Caki2 (cell line): ENCODE measurements around the gene TBC1D17. TPM values are rescaled to one million over a fixed set of nuclear protein-coding genes. Genes with fewer than 3 reads are reported as not detected.

Experiments
- DNase-seq: peaks from one replicate; pipeline ENCODE4 v3.0.0-alpha.2; 2015; ENCODE audit warnings: low read depth
- in situ Hi-C: cut with HindIII; loops from 2 replicates; pipeline ENCODE4 v1.10.0; 2016; ENCODE audit warnings: low sequenced_read_pairs, low pct_unique_long_range_greater_than_20kb, mixed read lengths
- total RNA-seq: library from RNA; depleted of rRNA; stranded (reverse); fragments of >200 nt; shearing (Covaris generic); gene quantifications from 2 replicates; pipeline ENCODE4 v1.2.3, GENCODE V29; 2014; ENCODE audit warnings: low replicate concordance

TBC1D17 gene
- total RNA-seq, 1 experiment from 2014 or later = 7.1 TPM

- DNase-seq = no peak
- in situ Hi-C loops = no loop called here
Observed at GRCh38 chr19:49846408-49846807, 31.1 kb upstream of the TBC1D17 start.

GRCh38 chr19:49847731-49848696 lies 29.5 kb upstream of the TBC1D17 start:
- in situ Hi-C loops = no loop called here
- DNase-seq = peak; percentile 80

GRCh38 chr19:49848938-49849337 lies 28.6 kb upstream of the TBC1D17 start:
- in situ Hi-C loops = no loop called here
- DNase-seq = no peak

- in situ Hi-C loops = no loop called here
- peak; percentile 19 for DNase-seq
Observed at GRCh38 chr19:49849433-49850220, 27.9 kb upstream of the TBC1D17 start.

GRCh38 chr19:49850221-49850486 lies 27.3 kb upstream of the TBC1D17 start:
- in situ Hi-C loops = no loop called here
- no peak for DNase-seq

- in situ Hi-C loops = no loop called here
- DNase-seq = peak; percentile 92
Observed at GRCh38 chr19:49850487-49851342, 26.8 kb upstream of the TBC1D17 start, which contains the start of gene PTOV1. Gene PTOV1 (plus strand): TSS chr19:49851159.

GRCh38 chr19:49851456-49852259 lies 25.8 kb upstream of the TBC1D17 start:
- no peak for DNase-seq
- in situ Hi-C loops = no loop called here

GRCh38 chr19:49852631-49853126 lies 24.8 kb upstream of the TBC1D17 start:
- DNase-seq = no peak
- in situ Hi-C loops = no loop called here

GRCh38 chr19:49853852-49854377 lies 23.6 kb upstream of the TBC1D17 start:
- in situ Hi-C loops = no loop called here

GRCh38 chr19:49854378-49855263 lies 22.9 kb upstream of the TBC1D17 start:
- in situ Hi-C loops = no loop called here
- DNase-seq = no peak

More at GRCh38 chr19:49853852-49854377, 23.6 kb upstream of the TBC1D17 start:
- DNase-seq = no peak

GRCh38 chr19:49855277-49855675 lies 22.2 kb upstream of the TBC1D17 start:
- no peak for DNase-seq
- in situ Hi-C loops = no loop called here

- in situ Hi-C loops = no loop called here
- no peak for DNase-seq
Observed at GRCh38 chr19:49855676-49856573, 21.6 kb upstream of the TBC1D17 start.

- no peak for DNase-seq
- in situ Hi-C loops = no loop called here
Observed at GRCh38 chr19:49856574-49857021, 20.9 kb upstream of the TBC1D17 start.

- in situ Hi-C loops = no loop called here
- DNase-seq = no peak
Observed at GRCh38 chr19:49857061-49857837, 20.3 kb upstream of the TBC1D17 start.

- in situ Hi-C loops = no loop called here
Observed at GRCh38 chr19:49857838-49858087, 19.7 kb upstream of the TBC1D17 start.

More at GRCh38 chr19:49857838-49858087, 19.7 kb upstream of the TBC1D17 start:
- DNase-seq = no peak
